Measurements from ENCODE around the gene GALK2.
"Not testable (repeated sequence)": the region's sequence is repeated elsewhere in the genome, so short reads cannot be mapped to it uniquely, and the experiment has no call there.

GALK2 gene

DNA sequence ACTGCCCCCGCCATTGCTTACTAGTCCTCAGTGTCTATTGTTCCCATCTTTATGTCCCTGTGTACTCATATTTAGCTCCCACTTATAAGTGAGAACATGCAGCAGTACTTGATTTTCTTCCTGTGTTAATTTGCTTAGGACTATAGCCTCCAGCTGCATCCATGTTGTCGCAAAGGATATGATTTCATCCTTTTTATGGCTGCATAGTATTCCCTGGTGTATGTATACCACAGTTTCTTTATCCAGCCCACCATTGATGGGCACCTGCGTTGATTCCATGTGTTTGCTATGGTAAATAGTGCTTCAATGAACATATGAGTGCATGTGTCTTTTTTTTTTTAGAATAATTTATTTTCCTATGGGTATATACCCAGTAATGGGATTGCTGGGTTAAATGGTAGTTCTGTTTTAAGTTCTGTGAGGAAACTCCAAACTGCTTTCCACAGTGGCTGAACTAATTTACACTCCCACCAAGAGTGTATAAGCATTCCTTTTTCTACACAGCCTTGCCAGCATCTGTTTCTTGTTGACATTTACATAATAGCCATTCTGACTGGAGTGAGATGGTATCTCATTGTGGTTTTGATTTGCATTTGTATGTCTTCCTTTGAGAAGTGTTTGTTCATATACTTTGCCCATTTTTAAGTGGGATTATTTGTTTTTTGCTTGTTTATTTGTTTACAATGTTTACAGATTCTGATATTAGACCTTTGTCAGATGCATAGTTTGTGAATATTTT lies 53.7 kb downstream of the GALK2 start:
- DNase-seq (ENCODE audit: low spot score), result no peak

DNA sequence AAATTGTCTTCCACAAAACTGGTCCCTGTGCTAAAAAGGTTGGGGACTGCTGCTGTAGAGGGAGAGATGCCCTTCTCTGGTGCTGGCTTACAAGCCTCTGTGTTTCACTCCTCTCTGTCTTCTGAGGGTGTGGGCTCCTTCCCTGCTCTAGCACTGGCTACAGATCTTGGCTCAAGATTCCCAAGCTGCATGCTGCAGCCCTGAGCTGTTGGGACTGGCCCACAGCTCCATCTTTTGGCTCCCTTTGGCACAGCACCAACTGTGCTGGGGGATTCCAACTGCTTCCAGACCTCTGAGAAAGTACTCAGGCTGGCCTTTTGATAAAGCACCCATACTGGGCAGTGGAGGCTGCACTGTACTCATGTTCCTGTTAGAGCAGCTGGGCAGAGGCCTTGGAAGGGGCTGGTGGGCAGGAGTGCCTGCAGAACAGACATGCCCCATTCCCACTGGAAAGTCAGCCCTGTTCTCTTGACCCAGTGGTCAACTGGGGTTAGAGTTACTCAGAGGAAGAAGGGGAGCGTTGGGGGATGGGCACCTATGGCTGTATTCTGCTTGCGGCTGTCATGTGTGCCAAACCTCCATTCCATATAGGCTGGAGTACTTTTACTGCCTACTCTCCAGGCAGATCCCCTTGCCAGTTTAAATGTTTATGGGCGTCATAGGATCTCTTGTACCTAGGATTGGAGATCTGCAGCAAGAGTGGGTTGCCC lies 55.7 kb downstream of the GALK2 start:
- DNase-seq (ENCODE audit: low spot score), result no peak

DNA sequence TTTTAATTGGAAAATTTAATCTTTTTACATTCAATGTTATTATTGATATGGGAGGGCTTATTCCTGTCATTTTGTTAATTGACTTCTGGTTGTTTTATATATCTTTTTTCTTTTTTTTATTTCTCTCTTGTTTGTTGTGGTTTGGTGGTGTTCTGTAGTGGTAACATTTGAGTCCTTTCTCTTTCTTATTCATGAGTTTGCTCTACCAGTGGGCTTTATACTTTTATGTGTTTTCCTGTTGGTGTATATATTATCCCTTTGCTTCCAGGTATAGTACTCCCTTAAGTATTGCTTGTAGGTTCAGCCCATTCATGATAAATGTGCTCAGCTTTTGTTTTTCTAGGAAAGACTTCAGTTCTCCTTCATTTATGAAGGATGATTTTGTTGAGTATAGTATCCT lies 57.6 kb downstream of the GALK2 start:
- DNase-seq (ENCODE audit: low spot score), result no peak

DNA sequence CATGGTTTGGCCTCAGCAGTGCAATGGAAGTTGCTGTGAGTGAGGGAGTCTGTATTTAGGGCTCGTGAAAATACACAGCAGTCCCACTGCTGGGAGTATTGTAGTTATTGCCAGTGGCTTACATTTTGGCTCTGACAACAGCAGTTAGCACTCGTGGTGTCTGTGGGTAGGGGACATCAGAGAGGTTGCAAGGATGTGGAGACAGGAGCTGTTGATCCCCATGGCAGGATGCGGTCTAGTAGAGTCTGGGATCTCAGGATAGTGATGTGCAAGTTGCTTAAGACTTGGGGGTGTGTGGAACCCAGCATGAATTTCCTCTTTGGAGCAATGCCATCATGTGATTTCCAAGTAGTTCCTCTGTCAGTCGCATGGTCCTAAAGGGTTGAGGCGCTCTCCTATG lies 59.9 kb downstream of the GALK2 start:
- no peak for DNase-seq (ENCODE audit: low spot score)

DNA sequence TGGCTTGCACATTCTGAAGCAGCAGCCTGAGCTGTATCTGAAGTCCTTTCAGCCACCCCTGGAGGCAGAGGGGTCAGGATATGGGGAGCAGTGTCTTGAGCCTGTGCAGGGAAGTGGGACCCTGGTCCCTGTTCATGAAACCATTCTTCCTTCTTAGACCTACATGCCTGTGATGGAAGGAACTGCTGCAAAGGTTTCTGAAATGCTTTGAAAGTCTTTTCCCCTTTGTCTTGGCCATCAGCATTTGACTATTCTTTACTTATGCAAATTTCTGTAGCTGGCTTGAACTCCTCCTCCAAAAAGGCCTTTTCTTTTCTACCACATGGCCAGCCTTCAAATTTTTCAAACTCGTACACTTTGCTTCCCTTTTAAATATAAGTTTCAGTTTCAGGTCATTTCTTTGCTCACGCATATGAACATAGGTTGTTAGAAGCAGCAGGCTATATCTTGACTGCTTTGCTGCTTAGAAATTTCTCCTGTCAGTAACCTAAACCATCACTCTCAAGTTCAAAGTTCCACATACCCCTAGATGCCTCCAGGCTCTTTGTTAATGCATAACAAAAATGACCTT lies 62.3 kb downstream of the GALK2 start:
- DNase-seq (ENCODE audit: low spot score), result no peak

DNA sequence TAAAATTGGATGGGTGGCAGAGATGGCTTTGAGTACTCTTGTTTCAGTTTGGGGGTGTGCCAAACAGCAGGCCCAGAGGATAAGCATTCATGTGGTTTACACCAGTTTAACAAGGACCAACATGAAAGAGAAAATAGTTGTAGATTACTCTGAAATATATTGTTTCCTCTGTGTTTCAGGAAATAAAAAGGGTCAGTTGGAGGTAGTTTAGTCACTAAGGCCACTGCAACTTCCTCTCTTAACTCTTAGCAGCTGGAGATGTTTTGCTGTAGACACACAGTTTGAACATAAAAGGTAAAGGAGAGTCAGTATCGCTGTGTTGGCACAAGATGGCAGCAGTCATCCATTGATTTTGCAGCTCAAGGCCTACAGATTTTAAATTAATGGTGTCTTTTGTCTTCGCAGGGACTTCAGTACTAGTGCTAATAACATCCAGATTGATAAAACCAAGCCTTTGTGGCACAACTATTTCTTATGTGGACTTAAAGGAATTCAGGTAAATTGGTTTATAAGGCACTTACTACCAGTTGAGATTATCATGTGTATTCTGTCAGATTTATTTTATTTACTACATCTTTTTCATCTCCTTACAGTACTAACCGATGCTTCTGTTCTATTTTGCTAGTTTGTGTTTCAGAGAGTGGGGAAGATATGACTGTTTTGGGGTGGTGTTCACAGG lies 65.5 kb downstream of the GALK2 start:
- peak; percentile 83 for DNase-seq (ENCODE audit: low spot score)

DNA sequence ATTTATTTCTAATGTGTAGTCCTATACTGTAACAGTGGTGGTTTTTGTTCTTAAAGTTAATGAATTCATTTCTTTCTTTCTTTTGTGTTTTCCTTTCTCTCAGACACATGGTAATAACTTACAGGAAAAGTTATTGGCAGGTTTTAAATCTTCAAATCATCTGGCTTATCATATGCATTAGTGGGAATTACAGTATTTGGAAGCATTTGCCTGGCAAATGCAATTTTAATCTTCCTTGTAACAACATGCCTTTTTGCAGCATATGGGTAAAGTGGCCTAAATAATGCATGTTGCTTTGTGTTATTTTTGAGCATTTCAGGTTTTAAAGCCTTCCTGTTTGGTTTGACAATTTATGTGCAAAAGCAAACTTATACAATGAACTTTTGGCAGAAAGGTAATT lies 66.8 kb downstream of the GALK2 start:
- no peak for DNase-seq (ENCODE audit: low spot score)

DNA sequence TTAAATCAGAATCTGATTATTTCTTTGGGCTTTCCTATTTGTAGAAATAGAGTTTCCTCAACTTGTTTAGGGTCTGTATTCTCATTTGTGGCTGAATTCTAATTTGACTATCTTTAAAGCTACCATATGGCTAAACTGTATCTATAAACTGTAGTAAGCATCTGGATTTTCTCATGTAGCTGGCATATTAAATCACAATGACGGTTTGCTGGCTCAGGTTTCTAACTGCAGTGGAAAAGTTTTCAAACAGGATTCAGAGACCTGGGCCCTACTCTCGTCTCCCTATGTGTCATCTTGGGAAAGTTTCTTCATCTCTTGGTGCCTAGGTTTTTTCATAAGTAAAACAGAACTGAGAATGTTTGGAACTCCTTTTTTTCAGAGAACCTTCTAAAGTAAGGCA lies 68.3 kb downstream of the GALK2 start:
- no peak for DNase-seq (ENCODE audit: low spot score)

DNA sequence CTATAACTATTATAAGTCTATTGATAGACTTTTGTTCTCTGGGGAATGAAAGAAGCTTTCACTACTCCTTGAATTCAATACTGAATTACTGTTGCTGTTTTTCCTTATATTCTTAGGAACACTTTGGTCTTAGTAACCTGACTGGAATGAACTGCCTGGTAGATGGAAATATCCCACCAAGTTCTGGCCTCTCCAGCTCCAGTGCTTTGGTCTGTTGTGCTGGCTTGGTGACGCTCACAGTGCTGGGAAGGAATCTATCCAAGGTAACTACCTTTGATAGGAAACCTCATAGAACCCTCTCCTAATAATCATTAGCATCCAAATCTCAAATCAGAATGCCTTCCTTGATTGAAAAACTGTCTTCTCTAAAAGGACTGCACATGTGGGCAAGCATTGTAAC lies 69.1 kb downstream of the GALK2 start:
- no peak for DNase-seq (ENCODE audit: low spot score)

DNA sequence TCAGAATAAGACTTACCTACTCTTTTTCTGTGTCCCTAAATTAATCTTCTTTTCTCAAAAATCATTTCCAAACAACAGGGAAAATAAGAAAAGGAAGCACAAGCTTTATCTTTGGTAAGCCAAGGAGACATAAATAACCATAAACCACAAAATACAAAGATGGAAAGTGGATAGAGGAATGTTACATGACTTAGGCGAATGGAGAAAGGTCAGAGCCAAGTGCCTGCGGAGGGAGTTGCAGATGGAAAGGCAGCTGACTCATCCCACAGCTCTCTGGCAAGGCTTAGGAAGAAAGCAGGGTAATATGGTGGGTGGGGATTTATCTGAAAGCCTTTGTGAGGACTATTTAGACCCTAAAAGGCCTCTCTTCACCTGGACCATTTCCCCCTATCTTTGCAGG lies 72.8 kb downstream of the GALK2 start:
- no peak for DNase-seq (ENCODE audit: low spot score)

DNA sequence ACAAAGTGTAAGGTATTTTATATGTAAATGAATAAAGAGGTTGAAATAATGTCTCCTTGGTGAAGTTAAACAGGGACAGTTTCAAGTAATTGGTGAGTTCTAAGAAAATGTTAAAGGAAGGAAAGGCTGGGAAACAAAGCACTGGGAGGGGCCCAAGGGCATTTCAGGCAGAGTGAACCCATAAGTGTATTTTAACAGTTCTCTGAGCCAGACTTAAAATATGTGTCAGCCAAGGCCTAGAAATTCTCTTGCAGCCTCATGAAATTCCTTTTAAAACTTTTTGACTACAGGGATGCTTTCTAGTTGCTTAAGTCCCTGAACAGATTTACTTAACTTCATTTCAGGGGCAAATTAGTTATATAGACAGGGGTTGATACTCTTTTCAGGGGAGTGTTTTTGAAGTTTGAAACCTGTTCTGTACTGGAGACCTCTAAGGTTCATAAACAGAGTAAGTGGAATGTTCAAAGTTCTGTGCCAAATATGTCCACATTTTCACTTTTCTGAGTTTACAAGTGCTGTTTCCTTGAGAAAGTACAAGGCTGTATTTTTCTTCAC lies 77.6 kb downstream of the GALK2 start:
- DNase-seq (ENCODE audit: low spot score), result no peak

DNA sequence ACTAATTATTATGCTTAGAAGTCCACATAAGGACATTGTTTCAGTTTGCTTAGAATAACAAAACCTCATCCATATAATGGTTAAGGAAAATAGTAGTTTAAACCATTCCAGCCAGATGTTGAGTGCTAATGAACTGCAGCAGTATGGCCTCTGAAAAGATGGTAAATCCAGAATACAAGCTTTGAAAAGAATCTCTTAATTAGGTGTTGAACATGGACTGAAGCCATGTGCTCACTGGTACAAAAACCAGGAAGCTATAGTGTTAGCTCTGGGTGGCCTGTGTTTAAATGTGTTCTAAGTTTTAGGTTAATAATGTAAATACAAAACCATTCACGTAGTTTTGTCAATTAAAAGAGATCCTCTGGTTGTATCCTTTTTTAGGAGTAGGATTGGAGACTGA lies 78.2 kb downstream of the GALK2 start:
- DNase-seq (ENCODE audit: low spot score), result no peak

DNA sequence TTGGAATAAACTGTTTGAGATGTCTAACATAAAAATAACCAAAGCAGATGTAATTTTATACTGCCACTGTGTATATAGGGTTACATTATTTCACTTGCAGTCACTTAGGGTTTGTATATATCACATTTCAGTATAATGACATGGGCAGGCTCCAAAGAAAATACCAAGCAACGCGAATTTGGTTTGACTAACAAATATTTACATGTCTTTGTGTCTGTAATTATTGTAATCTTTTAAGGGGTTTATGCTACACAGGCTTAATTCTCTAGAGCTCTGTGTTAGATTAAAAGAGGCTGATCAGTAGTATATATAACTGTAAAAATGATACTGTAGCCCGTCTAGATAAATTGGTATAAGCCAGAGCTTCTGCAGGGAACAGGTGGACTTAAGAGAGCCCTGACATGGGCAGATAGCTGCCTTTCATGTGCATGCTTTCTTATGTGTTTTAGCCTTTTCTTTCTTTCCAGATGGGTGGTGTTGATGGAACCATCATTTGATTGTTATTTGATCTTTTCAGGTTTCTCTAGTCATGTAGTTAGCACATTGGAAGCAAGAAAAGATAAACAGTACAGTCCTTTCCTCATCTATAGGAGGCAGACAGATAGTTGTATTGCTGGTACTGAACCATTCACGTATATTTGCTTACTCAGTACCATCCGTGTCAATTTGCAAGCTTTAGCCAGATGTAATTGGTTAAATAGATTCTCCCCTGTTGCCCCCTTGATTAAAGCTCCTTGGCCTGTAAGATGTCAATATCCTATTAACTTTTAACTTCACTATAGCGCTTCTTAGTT lies 86.1 kb downstream of the GALK2 start:
- no peak for DNase-seq (ENCODE audit: low spot score)

DNA sequence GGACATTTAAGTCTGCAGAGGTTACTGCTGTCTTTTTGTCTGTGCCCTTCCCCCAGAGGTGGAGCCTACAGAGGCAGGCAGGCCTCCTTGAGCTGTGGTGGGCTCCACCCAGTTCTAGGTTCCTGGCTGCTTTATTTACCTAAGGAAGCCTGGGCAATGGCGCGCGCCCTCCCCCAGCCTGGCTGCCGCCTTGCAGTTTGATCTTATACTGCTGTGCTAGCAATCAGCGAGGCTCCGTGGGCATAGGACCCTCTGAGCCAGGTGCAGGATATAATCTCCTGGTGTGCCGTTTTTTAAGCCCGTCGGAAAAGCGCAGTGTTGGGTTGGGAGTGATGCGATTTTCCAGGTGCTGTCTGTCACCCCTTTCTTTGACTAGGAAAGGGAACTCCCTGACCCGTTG lies 95.1 kb downstream of the GALK2 start:
- not testable (repeated sequence) for DNase-seq (ENCODE audit: low spot score)

DNA sequence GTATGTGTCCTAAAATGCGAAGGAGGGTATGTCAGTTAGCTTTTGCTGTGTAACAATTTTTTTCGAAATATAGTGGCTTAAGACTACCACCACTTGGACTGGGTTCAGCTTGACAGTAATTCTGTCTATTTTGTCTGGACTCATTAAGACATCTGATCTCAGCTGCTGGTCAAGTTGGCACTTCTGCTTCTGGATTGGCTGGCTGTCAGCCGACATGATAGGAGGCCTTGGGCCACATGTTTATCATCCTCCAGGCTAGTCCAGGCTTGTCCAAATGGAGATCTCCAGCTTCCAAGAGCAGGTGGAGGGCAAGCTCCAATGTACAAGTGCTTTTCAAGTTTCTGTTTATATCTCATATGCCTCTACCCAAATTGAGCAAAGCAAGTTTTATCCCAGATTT lies 95.9 kb downstream of the GALK2 start:
- DNase-seq (ENCODE audit: low spot score), result no peak

DNA sequence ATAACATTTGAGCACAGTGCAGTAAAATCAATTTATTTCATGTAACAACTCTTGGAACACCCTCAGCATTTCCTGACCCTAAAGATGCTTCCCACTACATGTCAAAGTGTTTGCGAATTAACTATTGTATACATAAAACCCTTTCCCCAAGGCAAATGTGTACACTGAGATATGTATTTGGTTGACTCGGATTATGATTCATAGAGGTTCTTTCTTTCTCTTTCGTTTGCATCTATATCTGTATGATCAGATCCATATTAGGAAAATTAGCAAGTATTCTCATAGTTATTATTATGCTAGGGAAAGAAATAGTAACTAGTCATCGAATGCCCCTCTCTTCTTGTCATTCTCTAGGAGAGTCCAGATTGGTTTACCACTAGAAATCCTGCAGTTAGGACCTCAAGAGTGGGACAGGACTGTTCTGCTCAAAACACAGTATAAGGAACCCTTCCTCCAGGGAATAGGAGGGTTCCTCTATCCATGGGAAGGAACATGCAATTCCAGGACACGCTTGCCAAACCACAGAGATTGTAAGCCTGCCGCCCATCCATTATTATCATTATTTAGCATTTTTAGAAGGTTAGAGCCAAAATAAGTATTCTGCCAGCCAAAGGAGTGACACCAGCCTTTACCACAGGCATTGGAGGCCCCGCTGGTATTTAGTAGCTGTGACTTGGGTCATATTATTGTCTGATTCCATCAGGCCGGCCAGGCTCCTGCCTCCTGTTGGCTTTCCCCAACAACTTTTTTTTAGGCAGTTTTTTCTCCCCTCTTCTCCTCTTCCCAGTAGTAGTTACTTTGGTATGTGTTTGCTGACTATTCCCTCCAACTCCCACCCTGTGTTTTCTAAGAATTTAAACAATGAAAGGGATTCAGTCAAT lies 100.7 kb downstream of the GALK2 start:
- DNase-seq (ENCODE audit: low spot score), result no peak

DNA sequence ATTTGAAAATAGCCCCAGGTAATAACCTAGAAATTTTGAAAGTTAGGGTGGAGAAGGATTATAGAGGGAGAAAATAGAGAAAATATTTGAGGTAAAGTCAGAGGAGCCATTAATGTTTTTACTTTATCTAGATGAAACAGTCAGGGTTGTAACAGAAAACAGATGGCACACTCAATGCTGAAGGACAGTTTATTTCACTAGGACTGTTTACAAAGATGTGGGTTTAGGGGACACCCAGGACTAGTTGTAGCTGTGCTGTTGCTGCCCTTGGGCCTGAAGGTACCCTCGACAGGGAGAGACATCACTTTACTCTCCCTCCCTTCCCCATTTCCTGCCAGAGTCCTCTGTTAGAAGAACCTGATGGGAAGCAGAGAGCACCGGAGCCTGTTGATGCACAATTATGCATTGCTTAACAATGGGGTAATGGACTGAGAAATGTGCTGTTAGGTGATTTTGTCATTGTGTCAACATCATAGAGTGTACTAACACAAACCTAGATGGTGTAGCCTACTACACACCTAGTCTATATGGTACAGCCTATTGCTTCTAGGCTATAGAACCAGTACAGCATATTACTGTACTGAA lies 103.8 kb downstream of the GALK2 start:
- DNase-seq (ENCODE audit: low spot score), result no peak

DNA sequence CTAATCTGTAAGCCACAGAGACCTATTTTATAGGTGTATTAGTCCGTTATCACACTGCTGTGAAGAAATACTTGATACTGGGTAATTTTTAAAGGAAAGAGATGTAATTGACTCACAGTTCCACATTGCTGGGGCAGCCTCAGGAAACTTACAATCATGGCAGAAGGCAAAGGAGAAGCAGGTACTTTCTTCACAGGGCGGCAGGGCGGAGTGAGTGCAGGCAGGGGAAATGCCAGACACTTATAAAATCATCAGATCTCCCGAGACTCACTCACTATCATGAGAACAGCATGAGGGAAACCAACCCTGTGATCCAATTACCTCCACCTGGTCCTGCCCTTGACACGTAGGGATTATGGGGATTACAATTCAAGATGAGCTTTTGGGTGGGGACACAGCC lies 108.7 kb downstream of the GALK2 start:
- DNase-seq (ENCODE audit: low spot score), result no peak

DNA sequence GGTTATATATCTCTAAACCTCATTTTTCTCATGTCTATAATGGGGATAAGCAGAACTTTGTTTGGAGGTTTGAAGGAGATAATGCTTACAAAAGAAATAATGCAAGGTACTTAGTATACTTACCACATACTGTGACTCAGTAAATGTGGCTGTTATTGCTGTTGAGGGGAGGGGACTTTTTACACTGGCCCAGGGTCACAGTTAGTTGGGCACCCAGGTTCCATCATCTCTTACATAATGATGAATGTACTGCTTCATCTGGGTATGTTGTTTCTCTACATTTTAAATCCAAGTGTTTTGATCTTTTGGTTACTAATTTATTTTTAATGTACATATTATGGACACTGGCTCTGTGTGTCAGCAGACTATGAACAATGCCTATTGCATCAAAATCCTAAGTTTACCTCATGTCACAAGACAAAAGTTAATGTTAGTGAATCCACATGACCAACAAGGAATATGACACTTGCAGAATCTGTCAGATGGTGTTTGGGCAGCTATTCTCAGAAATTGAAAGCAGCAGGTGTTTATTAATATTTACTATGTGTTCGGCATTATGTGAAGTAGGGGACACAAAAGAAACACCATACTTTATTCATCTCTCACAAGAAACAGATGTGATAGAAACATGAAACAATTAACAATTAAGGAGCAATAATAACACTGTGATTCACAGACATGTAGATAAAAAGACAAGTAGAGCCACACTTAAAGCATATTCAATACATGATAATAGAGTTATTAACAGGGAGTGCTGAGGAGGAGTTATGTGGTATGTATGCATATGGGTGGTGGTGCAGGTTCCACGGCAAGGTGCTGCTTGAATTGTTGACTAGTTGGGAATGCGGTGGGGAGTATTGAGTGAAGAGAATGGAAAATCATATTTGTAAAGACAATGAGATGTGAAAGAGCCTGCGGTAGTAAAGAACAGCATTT lies 109.7 kb downstream of the GALK2 start:
- no peak for DNase-seq (ENCODE audit: low spot score)
